Measurements from ENCODE around the gene LPP.

GRCh38 chr3:188257384-188258026 is 103.5 kb downstream of the LPP start:
- TF ChIP-seq CTCF (IDR thresholded peaks at IDR 0.05; ENCODE audit: insufficient read depth, low read length, poor library complexity, severe bottlenecking) (no peak), EZH2phosphoT487 (conservative IDR thresholded peaks at IDR 0.05; ENCODE audit: low read length) (no peak)

All from SU-DHL-6 (cell line).